ENCODE measurements around the gene U2AF2.

- no peak for TF ChIP-seq CTCF (IDR thresholded peaks at IDR 0.05)
- TF ChIP-seq EP300 (IDR thresholded peaks at IDR 0.05): no peak
- TF ChIP-seq POLR2AphosphoS5 (IDR thresholded peaks at IDR 0.05): no peak
Measured at GRCh38 chr19:55656988-55657747, 2.3 kb downstream of the U2AF2 start.
